GDM1 (cell line): ENCODE measurements around the gene SERINC2.
"Not testable (repeated sequence)": the region's sequence is repeated elsewhere in the genome, so short reads cannot be mapped to it uniquely, and the experiment has no call there.

Experiments
- DNase-seq: peaks from one replicate; lab custom pipeline; 2025; lab: John Stamatoyannopoulos, UW

SERINC2 gene

DNA sequence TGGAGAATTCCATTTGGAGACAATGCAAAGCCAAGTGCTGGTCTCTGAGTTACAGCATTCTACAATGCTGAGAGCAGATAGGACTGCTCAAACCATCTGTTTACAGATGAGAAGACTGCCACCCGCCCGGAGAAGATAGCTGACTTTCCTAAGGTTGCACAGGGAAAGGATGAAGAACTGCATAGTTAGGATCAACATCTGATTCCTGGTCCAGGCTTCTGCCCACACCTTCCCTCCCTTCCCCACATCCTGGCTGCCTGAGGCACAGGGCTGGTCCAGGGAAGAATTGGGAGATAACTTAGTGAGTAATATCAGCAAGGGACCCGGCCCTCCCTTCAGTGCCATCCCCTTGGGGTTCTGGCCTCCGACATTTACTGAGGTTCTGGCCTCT lies 2.0 kb downstream of the SERINC2 start:
- no peak for DNase-seq

DNA sequence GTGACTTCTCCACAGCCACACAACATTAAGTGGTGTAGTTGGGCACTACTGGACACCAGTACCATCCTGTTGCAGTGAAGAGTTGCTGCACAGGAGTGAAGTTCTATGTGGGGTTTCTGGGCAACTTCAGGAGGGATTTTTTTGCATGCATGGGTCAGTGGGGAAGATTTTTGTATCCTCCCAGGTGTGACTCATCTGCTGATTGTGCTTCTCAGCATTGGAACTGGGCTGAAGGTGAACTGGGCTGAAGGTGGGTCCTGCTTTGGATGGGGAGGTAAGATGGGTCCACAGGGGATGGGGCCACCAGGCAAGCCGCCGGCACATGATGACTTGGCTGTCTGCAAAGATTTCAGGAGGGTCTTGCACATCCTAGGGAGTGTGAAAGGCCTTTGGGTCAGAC lies 2.6 kb downstream of the SERINC2 start:
- DNase-seq, result no peak

DNA sequence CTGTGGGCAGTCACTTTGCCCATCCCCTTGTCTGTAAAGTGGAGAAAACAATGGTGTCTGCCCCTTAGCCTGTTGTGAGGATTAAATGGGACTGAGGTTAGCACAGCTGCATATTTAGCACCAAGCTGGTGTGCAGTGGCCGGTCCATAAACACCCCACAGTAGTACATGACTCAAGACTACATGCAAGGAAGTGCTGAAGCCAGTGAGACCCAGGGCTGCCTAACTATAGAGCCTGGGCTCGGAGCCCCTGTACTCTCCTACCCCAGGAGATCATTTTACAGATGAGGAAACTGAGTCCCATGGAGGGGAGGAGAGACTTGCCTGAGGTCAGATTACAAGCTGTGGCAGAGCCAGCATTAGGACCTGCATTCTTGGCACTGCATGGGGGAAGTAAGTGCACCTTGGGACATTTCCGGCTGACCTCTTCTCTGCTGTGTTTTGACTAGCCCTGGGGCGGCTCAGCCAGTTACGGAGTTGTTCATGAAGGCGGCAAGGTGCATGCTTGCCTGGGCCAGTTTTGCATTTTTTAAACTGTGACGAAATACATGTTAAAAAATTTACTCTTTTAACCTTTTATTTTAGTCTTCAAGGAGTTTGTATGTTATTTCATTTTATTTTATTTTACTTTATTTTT lies 3.2 kb downstream of the SERINC2 start:
- no peak for DNase-seq

DNA sequence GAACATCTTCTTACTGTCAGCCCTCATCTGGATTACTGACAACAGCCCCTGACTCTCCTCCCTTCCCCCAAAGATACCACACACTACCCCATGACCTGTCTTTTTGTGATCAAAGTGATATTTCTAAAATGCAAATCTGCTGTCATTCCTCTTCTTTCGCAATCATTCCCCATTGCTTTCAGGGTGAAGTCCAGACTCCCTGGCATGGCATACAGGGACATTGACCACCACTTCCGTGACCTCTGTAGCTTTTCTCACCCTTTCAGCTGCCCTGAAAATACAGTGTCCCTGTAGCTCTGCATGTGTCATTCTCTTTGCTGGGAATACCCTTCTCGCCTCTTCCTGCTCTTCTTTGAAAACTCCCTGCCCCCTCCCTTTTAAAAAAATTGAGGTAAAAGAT lies 4.1 kb downstream of the SERINC2 start:
- DNase-seq, result no peak

DNA sequence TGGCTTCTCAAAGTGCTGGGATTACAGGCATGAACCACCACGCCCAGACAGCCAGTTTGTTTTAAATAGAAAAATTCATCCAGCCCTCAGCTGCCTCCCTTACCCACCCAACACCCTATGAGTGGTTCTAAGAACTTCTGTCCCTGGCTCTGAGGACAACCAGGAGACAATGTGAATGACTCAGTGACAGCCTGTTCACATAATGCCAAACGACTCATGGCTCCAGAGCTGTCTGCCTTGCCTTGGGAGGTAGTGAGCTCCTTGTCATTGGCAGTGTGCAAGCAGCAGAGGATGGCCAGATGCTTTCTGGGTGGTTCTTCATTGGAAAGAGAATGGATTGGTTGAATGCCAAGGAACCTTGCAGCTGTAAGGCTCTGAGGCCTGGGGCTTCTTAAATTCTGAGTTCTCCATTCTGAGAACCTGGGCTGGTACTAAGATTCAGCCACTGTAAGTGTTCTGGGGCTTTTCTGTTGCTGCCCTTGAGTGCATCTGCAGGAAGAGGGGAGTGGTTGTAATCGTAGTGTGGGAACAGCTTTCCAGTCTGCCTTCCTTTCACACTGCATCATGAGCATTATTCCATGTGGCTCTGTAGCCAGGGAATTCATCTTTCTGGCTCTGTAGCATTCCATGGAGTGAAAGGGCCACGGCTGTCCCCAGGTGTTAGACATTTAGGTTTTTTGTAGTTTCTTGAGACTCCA lies 5.8 kb downstream of the SERINC2 start:
- no peak for DNase-seq

DNA sequence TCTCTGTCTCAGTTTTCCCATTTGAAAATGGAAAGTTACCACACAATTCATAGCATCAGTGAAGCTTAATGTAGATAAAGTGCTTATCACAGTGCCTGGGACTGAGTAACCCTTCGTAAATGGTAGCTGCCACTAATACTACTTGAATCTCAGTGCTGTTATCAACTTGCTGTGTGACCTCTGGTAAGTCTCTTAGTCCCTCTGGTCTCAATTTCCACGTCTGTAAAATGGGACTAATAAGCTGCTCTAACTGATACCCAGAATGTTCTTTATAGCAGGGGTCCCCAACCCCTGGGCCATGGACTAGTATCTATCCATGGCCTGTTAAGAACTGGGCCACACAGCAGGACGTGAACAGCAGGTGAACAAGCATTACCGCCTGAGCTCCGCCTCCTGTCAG lies 7.7 kb downstream of the SERINC2 start:
- DNase-seq, result no peak

DNA sequence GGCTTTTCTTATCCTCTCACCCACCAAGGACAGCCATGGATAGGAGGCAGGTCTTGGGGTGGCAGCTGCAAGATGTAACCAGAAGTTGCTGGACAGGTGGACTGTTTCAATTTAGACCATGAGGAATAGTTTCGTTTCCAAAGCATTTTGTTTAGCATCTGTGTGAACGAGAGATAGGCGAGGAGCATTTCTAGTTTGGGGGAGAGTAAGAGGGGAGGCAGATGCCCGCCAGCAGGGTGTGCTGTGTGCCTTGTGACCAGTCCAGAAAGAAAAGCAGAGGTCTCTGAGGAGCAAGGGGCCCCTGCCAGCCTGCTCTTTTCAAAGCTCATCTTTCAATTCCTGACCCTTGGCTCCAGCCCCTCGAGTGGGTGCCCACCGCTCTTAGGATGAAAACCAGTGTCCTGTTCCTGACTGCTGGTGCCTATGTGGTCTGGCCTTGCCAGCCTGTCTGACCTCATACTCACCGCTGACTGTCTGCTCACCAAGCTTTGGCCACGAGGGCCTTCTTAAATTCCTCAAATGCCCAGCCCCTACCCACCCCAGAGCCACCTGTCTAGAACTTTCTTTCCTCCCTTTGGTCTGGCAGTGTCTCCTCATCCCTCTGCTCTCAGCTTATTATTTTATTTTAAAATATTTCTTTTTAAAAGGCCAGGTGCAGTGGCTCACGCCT lies 8.5 kb downstream of the SERINC2 start:
- no peak for DNase-seq

DNA sequence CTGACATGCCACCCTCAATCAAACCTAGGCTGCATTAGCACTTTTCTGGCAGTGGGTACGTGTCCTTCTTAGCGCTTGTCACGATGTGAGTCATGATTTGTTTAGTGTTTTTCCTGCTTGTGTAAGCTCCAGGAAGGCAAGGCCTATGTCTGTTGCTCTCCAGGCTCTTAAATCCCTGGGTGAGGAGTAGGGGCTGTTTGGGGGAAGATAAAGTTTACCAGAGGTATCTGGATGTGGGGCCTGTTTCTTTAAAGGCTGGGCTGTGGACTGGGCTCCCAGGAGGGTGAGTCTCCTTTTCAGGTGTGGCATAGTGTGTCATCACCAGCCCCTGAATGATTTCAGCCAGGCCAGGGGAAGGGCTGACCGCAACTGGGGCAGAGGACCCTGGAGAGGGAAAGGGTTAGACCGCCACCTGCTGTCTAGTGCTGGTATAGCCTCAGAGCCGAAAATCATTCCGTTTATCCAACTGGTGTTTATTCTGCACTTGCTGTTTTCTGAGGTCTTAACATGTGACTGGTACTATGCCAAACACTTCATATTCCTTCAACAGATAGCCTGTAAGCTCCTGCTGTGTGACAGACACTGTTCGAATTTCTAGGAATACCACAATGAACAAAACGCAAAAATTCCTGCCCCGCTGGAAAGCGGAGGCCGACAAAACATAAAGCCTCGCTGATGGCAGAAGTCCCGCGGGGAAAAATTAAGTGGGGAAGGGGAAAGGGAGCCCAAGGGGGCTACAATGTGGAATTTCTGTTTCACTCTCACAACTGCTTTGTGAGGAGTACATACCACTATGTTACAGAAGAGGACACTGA lies 9.7 kb downstream of the SERINC2 start:
- DNase-seq, result peak; percentile 21

DNA sequence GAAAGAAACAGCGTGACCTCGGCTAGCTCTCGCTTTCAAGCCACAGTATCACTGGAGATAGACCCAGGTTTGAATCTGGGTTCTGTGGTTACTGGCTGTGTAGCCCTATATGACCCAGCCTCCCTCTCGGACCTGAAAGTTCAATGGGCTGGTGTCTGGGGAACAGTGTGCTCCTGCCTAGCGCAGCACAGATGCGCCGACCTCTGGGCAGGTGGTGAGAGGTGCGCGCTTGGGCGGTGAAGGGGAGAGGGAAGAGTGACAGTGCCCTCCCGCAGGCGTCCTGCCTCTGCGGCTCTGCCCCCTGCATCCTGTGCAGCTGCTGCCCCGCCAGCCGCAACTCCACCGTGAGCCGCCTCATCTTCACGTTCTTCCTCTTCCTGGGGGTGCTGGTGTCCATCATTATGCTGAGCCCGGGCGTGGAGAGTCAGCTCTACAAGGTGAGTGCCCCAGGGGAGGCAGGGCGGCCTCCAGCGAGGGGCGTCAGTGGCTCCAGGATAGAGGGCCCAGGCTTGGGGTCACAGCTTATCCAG lies 10.5 kb downstream of the SERINC2 start:
- no peak for DNase-seq

DNA sequence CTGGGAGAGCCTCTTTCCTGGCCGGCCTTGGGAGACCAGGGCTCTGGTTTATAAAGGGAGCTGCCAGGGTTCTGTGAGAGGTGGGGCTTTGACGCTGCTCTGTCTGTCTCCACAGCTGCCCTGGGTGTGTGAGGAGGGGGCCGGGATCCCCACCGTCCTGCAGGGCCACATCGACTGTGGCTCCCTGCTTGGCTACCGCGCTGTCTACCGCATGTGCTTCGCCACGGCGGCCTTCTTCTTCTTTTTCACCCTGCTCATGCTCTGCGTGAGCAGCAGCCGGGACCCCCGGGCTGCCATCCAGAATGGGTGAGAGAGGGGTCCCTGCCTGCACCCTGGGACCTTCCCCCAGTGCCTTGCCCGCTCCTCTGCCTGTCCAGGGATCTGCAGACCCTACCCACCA lies 11.6 kb downstream of the SERINC2 start:
- DNase-seq, result no peak

DNA sequence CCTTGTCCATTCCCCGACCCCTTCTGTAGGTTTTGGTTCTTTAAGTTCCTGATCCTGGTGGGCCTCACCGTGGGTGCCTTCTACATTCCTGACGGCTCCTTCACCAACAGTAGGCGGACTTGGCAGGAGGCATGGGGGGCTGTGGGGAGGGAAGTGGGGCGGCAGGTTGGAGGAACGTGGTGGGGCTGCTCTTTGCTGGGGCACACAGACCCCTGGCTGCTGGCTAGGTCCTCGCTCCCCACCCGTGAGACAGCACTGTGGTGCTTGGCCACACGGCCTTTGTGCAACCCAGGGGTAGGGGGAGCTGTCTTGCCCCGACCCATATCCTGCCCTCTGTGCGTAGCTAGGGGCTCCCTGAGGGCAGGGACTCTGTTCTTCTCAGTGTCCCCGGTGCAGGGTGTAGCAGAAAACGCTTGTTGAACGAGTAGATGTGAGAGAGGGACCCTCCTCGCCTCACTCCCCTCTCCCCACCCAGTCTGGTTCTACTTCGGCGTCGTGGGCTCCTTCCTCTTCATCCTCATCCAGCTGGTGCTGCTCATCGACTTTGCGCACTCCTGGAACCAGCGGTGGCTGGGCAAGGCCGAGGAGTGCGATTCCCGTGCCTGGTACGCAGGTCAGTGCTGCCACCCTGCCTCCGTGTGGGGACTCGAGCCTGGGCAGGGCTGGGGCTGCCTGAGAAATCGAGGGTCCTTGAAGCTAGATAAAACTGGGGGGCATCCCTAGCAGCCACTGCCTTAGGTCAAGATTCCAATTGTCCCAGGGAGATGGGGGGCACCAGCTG lies 12.5 kb downstream of the SERINC2 start:
- DNase-seq, result no peak

DNA sequence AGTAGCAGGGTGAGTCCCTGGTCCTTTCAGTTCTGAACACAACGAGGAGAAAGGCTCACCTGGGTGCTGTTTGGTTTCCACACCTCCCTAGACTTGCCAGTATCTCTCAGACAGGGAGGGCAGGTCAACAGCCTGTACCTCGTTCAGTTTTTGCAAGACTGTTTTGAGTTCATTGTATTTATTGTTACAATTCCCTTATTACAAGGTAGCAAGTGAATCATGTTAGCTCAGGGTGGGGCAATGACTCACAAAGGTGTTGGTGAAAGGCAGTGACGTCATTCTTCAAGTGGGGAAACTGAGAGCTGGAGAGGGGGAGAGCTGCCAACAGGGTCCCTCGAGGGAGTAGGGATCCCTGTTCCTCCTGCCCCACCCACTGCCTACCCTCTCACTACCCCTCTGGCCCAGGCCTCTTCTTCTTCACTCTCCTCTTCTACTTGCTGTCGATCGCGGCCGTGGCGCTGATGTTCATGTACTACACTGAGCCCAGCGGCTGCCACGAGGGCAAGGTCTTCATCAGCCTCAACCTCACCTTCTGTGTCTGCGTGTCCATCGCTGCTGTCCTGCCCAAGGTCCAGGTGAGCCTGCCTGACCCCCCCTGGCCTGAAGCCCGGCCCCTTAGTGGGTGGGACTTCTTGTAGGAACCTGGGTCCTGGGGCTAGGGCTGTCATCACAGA lies 13.4 kb downstream of the SERINC2 start:
- no peak for DNase-seq

DNA sequence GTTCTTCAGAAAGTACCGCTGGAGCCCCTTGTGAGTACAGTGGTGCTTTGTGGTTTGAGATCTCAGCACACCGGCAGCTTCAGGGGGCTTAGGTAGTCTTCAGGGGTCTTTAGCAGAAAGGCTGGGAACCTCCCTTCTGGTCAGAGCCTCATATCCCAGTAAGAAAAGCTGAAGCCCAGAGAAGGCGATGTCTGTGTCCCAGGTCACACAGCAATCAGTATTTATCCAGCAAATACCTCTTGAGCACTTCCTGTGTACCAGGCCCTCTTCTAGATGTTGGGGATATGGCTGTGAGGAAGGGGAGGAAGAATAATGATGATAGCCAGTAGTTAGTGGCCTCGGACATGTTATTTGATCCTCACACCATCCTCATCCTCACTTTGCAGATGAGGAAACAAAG lies 14.3 kb downstream of the SERINC2 start:
- no peak for DNase-seq

DNA sequence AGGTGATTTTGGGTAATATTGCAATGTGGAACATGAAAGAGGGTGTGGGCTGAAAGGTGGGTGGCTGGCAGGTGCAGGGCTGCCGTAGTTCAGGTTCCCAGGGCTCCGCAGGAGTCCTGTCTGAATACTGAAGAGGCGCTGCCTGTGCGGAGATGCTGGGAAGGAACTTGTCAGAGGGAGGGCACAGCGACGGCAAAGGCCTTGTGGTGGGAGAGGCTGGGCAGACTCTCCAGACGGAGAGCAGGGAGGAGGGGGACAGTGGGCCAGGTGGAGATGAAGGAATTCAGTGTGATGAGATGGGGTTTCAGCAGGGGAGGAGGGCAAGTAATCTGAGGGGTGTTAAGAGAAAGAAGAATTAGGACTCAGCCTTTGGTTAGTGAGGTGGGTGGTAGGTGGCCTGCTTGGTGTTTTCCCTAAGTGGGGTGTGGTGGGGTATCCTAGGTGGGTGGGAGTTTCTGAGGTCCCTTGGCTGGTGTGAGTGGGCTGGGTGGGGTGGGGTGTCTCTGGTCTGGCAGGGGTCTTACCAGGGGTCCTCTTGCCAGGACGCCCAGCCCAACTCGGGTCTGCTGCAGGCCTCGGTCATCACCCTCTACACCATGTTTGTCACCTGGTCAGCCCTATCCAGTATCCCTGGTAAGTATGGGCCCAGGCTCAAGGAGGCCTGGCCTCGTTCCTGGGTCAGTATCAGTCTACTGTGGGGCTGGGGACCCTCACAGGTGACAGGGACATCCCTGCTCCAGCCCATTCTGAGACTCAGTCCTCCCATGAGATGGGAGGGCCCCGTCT lies 15.6 kb downstream of the SERINC2 start:
- no peak for DNase-seq

DNA sequence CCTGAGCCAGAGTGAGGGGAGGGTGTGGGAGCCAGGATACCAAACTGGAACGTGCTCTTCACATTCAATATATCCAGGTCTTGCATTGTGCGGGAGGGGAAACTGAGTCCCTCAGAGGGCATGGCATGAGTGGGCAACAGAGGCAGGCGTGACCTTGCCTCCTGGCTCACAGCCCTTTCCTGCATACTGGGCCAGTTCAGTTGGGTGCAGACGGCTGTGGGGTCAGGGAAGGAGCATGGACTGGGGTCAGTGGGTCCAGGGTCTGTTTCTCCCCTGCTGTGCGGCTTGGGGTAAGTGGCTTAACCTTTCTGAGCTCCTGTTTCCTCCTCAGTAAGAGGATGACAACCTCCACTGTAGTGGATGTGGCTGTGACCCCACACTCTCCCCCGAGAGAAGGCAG lies 16.6 kb downstream of the SERINC2 start:
- no peak for DNase-seq

DNA sequence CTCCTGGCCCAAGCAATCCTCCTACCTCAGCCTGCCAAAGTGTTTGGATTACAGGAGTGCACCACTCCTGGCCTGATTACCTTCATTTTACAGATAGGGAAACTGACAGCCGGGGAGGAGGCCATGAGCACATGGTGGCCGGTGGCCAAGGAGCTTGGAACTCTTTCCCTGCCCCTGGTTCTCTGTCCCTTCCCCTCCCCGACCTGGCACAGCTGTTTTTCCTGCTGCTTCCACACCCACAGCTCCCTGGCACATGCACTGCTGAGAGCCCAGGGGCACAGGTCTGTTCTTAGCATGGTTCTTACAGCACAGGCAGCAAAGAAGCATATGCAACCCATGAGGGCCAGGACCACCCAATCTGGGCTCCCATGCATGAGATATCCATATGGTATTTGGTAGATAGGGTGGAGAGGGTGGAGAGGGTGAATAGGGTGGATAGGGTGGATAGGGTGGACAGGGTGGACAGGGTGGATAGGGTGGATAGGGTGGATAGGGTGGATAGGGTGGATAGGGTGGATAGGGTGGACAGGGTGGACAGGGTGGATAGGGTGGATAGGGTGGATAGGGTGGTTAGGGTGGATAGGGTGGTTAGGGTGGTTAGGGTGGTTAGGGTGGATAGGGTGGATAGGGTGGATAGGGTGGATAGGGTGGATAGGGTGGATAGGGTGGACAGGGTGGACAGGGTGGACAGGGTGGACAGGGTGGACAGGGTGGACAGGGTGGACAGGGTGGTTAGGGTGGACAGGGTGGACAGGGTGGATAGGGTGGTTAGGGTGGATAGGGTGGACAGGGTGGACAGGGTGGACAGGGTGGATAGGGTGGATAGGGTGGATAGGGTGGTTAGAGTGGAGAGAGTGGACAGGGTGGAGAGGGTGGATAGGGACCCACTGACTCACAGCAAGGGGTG lies 18.6 kb downstream of the SERINC2 start:
- DNase-seq, result not testable (repeated sequence)

DNA sequence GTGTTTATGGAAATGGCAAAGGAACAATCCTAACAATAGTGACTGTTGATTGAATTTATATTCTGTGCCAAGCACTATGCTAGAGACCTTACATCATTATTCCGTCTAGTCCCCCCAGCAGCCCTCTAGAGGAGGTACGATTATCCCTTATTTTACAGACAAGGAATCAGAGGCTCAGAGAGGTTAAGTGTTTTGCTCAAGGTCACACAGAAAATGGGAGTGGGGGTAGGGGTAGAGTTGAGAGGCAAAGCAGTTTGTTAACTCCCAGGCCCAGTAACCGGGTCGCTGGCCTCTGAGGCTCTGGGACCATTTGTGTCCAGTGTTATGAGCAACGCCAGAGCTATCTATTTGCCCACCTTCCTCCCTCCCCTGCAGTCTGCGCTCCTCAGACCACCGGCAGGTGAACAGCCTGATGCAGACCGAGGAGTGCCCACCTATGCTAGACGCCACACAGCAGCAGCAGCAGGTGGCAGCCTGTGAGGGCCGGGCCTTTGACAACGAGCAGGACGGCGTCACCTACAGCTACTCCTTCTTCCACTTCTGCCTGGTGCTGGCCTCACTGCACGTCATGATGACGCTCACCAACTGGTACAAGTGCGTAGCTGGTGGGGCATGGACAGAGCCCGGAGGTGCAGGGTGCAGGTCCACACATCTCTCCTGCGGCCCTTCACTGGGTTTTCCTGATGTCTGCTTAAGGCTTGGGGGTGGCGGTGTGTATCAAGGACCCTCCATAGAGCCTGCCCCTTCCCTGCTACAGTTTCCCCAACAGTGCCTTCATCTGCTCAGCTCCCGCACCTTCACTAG lies 19.8 kb downstream of the SERINC2 start:
- DNase-seq, result no peak

DNA sequence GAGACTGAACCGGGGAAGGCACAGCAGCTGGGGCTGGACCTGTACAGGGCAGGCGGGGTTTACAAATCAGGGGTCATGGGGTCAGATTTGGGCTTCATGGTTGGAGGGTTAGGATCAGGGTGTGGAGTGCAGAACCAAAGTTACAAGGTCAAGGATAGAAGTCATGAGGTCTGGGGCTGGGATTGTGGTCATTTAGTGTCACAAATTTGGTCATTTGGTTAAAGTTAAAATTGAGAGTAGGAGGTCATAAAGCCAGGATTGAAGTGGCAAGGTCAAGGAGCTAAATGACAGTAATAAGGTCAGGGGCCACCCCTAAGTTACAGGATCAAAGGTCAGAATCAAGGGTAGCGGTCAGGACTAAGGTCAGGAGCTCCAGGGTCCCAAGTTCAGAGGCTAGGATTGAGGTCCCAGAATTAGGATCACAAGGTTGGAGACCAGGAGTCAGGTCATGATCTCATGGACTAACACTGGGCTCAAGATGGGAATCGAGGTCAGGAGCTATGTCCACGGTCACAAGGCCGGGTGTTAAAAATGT lies 20.4 kb downstream of the SERINC2 start:
- DNase-seq, result no peak
